Measurements from ENCODE around the gene SDR9C7. TPM values are rescaled to one million over a fixed set of nuclear protein-coding genes. Genes with fewer than 3 reads are reported as not detected.
"Not testable (repeated sequence)": the region's sequence is repeated elsewhere in the genome, so short reads cannot be mapped to it uniquely, and the experiment has no call there.

SDR9C7 gene
- total RNA-seq, 1 donor from 2014 or later = not detected

- peaks cover 7% of the 10 kb centered on the region for H3K27me3 Mint-ChIP-seq
- intact Hi-C loops (cut with micrococcal nuclease) = no loop called here
- H3K4me1 Mint-ChIP-seq = no peaks in the 10 kb centered on the region
- DNase-seq = no peak
- no peak overlapping the region for H3K27ac Mint-ChIP-seq
- H3K4me3 Mint-ChIP-seq = no peak overlapping the region
- peaks cover 21% of the 10 kb centered on the region for H3K9me3 Mint-ChIP-seq
- no peaks in the 10 kb centered on the region for H3K36me3 Mint-ChIP-seq (ENCODE audit: low read depth)
Measured at GRCh38 chr12:56886319-56886718, 47.9 kb downstream of the SDR9C7 start.

GRCh38 chr12:56885316-56885715, 48.9 kb downstream of the SDR9C7 start:
- H3K27ac Mint-ChIP-seq = no peak overlapping the region
- intact Hi-C loops (cut with micrococcal nuclease) = no loop called here
- H3K4me3 Mint-ChIP-seq = no peak overlapping the region
- H3K4me1 Mint-ChIP-seq = no peaks in the 10 kb centered on the region
- peaks cover 15% of the 10 kb centered on the region for H3K9me3 Mint-ChIP-seq
- DNase-seq = no peak
- no peaks in the 10 kb centered on the region for H3K27me3 Mint-ChIP-seq
- no peaks in the 10 kb centered on the region for H3K36me3 Mint-ChIP-seq (ENCODE audit: low read depth)

DNA sequence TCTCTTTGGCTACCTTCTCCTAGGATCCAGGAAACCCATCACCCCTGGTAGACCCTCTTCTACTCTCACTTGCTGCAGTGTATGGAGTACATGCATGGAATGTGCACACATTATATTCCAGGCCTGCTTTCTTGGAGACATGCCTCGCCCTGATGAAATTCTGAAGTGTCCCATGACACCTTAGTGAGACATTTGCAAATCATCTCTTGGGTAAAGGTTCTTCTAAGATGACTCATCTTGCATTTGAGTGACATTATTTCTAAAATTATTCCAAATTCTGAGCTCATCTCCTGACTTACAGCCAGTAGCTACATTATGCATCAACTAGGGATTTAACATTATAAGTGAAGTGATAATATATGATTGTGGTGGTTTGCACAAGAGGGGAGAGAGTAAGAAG, 49.8 kb downstream of the SDR9C7 start:
- Mint-ChIP-seq H3K4me1 (no peaks in the 10 kb centered on the region), H3K36me3 (ENCODE audit: low read depth) (no peaks in the 10 kb centered on the region), H3K9me3 (peaks cover 15% of the 10 kb centered on the region), H3K4me3 (no peak overlapping the region), H3K27me3 (no peaks in the 10 kb centered on the region), H3K27ac (no peak overlapping the region)
- intact Hi-C loops (cut with micrococcal nuclease) = no loop called here
- no peak for DNase-seq

GRCh38 chr12:56882407-56882806, 51.8 kb downstream of the SDR9C7 start:
- H3K4me3 Mint-ChIP-seq; H3K36me3 Mint-ChIP-seq (ENCODE audit: low read depth); H3K4me1 Mint-ChIP-seq; H3K27me3 Mint-ChIP-seq; H3K27ac Mint-ChIP-seq; DNase-seq; intact Hi-C loops (cut with micrococcal nuclease): not testable (repeated sequence)
- H3K9me3 Mint-ChIP-seq = peaks cover 15% of the 10 kb centered on the region

DNA sequence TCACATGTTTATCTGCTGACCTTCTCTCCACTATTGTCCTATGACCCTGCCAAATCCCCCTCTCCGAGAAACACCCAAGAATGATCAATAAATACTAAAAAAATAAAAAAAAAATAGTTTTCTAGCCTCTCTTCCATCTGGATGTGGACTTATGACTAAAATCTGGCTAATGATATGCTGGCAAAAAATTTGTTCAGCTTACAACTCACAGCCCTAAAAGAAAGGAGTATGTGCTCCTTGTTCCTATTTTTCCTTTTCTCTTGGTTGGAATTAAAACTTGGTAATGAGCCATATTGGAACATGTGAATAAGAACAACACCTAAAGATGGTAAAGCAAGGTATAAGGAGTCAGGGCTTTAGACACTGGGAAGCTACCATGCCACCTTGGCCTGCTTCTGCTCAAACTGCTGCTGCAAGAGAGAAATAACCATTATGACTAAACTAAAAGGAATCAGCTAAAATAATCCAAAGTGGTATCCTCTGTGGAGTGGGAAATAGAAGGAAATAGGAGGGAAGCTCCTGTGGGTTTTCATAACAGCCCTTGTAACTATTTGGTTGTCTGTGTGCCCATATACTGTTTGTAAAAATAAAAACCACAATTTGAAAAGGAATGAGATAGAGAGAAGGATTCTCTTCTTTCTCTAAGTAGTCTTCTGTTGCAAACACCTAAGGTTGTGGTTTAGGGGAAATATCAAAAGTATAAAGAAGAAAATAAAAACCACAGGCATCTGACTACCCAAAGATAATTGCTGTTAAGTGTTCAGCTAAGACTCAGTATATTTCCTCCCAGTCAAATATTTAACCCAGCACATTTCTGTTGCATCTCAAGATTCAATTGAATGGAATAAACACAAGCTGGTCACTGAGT, 53.8 kb downstream of the SDR9C7 start:
- H3K36me3 Mint-ChIP-seq (ENCODE audit: low read depth) = no peaks in the 10 kb centered on the region
- no peaks in the 10 kb centered on the region for H3K27me3 Mint-ChIP-seq
- H3K9me3 Mint-ChIP-seq = peaks cover 6% of the 10 kb centered on the region
- H3K4me1 Mint-ChIP-seq = no peaks in the 10 kb centered on the region
- intact Hi-C loops (cut with micrococcal nuclease) = no loop called here
- H3K27ac Mint-ChIP-seq = no peak overlapping the region
- H3K4me3 Mint-ChIP-seq = no peak overlapping the region
- no peak for DNase-seq

- H3K4me3 Mint-ChIP-seq; H3K4me1 Mint-ChIP-seq; H3K36me3 Mint-ChIP-seq (ENCODE audit: low read depth); DNase-seq; H3K27me3 Mint-ChIP-seq; intact Hi-C loops (cut with micrococcal nuclease); H3K9me3 Mint-ChIP-seq; H3K27ac Mint-ChIP-seq: not testable (repeated sequence)
Measured at GRCh38 chr12:56879240-56880124, 54.7 kb downstream of the SDR9C7 start.

- Mint-ChIP-seq H3K4me3 (no peak overlapping the region), H3K4me1 (no peaks in the 10 kb centered on the region), H3K36me3 (ENCODE audit: low read depth) (no peaks in the 10 kb centered on the region), H3K27ac (no peak overlapping the region), H3K9me3 (no peaks in the 10 kb centered on the region), H3K27me3 (no peaks in the 10 kb centered on the region)
- intact Hi-C loops (cut with micrococcal nuclease) = no loop called here
- no peak for DNase-seq
Measured at GRCh38 chr12:56878010-56878339, 56.2 kb downstream of the SDR9C7 start.

DNA sequence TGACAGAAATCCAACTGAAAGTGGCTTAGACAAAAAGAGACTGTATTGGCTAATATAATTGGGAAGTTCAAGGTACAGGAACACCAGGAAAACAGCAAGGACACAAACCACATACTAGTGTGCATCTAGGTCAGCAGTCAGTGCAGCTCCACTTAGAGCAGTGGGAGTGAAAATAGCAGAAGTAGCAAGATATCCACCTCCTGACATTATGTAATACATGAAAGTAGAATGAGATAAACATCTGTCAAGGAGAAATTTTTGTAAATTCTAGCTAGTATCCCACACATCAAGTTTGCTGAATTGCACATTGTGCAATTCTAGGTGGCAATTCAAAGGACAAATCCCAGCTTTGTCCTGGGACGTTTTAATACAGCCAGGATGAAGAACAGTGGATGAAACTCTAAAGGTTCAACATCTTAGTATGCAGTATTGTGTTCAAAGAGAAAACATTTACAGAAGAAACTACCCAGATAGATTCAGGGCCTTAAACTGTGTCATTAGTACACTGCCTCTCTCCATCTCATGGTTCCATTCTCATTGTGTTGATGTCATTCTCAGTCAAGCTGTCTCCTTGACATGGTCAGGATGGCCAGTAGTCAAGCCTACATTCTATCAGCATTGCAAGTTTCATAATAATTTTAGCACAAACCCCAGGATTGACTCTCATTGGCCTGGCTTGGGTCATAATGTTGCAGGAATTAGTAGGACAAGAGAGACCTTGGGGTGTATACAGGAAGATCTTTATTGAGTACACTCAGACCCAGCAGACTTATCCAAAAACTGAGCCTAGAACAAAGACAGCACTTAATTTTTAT, 56.8 kb downstream of the SDR9C7 start:
- H3K4me1 Mint-ChIP-seq = no peaks in the 10 kb centered on the region
- H3K4me3 Mint-ChIP-seq = no peak overlapping the region
- no peaks in the 10 kb centered on the region for H3K9me3 Mint-ChIP-seq
- H3K27me3 Mint-ChIP-seq = no peaks in the 10 kb centered on the region
- H3K27ac Mint-ChIP-seq = no peak overlapping the region
- intact Hi-C loops (cut with micrococcal nuclease) = no loop called here
- no peak for DNase-seq
- H3K36me3 Mint-ChIP-seq (ENCODE audit: low read depth) = no peaks in the 10 kb centered on the region

- intact Hi-C loops (cut with micrococcal nuclease) = no loop called here
- no peak overlapping the region for H3K4me3 Mint-ChIP-seq
- H3K9me3 Mint-ChIP-seq = no peaks in the 10 kb centered on the region
- no peaks in the 10 kb centered on the region for H3K4me1 Mint-ChIP-seq
- no peak for DNase-seq
- no peaks in the 10 kb centered on the region for H3K27me3 Mint-ChIP-seq
- no peak overlapping the region for H3K27ac Mint-ChIP-seq
- H3K36me3 Mint-ChIP-seq (ENCODE audit: low read depth) = no peaks in the 10 kb centered on the region
Measured at GRCh38 chr12:56874821-56875220, 59.4 kb downstream of the SDR9C7 start.

DNA sequence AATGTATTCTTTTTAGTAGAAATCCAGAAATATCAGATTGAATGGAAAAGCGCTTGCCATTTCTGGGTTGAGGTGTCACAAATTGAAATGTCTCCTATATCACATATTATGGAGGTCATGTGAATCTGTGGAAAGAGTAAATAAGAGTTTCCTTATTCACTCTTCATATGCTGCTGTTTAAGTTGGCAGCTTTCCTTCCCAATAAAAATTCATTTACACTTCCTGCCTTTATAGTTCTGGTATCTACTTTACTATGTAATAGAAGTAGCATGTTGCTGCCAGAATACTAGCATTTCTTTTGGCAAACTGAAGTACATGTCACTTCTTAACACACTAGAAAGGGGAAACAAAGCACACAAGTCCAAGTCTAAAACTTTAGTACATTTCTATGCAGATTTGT, 60.8 kb downstream of the SDR9C7 start:
- Mint-ChIP-seq H3K27ac (no peak overlapping the region), H3K36me3 (ENCODE audit: low read depth) (no peaks in the 10 kb centered on the region), H3K4me3 (no peak overlapping the region), H3K4me1 (no peaks in the 10 kb centered on the region), H3K9me3 (peaks cover 5% of the 10 kb centered on the region), H3K27me3 (no peaks in the 10 kb centered on the region)
- DNase-seq = no peak
- intact Hi-C loops (cut with micrococcal nuclease) = no loop called here

Other genes with a start within 250 kb of the SDR9C7 start
- gene PTGES3, start 246.1 kb downstream of the SDR9C7 start, total RNA-seq = 351 and 357 TPM in 2 replicates
- 1,041 and 1,057 TPM in 2 replicates for gene NACA, start 209.1 kb downstream of the SDR9C7 start, total RNA-seq
- gene PRIM1, start 182.1 kb downstream of the SDR9C7 start, total RNA-seq = 69.2 and 74.0 TPM in 2 replicates
- gene HSD17B6, start 171.1 kb downstream of the SDR9C7 start, total RNA-seq = 1.3 and 2.4 TPM in 2 replicates
- 0.38 and 0.42 TPM in 2 replicates for gene RDH16, start 23.2 kb upstream of the SDR9C7 start, total RNA-seq
- gene ZBTB39, start 72.1 kb upstream of the SDR9C7 start, total RNA-seq = 11.0 TPM in 2 replicates
- gene TAC3, start 82.1 kb upstream of the SDR9C7 start, total RNA-seq = 0.57 TPM in 1 of 2 replicates, not detected in the other
- 1.7 TPM in 2 replicates for gene MYO1A, start 115.7 kb upstream of the SDR9C7 start, total RNA-seq
- 77.0 and 80.6 TPM in 2 replicates for gene NEMP1, start 144.4 kb upstream of the SDR9C7 start, total RNA-seq
- 70.5 and 76.7 TPM in 2 replicates for gene NAB2, start 154.7 kb upstream of the SDR9C7 start, total RNA-seq
- gene STAT6, start 177.0 kb upstream of the SDR9C7 start, total RNA-seq = 304 and 319 TPM in 2 replicates
- gene LRP1, start 194.1 kb upstream of the SDR9C7 start, total RNA-seq = 0.28 and 0.93 TPM in 2 replicates
- gene LRP1-AS, start 213.2 kb upstream of the SDR9C7 start, total RNA-seq = not detected in 2 replicates